D721Med (cell line): ENCODE data around the gene HNRNPUL1.

ENCODE experiments used
- DNase-seq: peaks from one replicate; pipeline ENCODE4 v3.0.0; 2011; ENCODE audit warnings: low spot score; ENCODE audit not compliant: insufficient read length
- FAIRE-seq: peaks from 2 replicates; lab custom pipeline; 2011; peaks lifted over from hg19 to GRCh38; lab: Jason Lieb, UNC
- TF ChIP-seq, protein P1 (sequence below): IDR thresholded peaks from 2 replicates; pipeline ENCODE4 v1.5.1; 2012; ENCODE audit warnings: mild to moderate bottlenecking, control low read depth; ENCODE audit not compliant: insufficient read depth; ENCODE audit errors: missing control alignments

HNRNPUL1 gene

DNA sequence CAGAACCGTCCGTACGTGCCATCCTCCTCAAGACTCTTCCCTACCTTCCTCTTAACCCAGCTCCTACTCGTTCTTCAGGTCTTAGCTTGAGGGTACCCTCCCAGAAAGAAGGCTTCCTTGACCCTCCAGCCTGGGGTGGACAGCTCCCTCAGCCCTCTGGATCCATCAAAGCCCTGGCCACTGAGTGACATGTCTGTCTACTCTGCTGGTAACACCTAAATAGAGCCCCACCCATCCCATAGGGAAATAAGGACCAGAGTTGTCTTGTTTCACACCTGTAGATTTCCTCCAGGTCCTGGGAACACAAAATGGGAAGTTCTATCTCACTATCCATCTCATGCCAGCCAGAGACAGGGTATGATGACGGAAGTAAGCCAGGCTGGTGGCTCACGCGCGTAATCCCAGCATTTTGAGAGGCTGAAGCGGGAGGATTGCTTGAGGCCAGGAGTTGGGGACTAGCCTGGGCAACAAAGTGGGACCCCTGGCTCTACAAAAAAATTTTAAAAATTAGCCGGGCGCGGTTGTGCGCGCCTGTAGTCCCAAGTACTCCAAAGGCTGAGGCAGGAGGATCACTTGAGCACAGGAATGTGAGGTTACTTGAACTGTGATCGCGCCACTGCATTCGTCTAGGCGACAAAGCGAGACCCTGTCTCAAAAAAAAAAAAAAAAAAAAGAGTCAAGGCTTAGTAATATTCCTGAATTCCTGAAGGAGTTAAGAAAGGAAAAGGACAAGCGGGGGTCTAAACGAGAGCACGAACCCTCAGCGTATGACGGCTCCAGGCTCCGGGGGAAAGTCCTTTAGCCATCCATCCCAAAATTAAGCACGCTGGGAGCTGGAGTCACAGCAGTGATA lies 45.2 kb downstream of the HNRNPUL1 start:
- FAIRE-seq (no peak), DNase-seq (no peak)
- TF ChIP-seq, protein P1, sequence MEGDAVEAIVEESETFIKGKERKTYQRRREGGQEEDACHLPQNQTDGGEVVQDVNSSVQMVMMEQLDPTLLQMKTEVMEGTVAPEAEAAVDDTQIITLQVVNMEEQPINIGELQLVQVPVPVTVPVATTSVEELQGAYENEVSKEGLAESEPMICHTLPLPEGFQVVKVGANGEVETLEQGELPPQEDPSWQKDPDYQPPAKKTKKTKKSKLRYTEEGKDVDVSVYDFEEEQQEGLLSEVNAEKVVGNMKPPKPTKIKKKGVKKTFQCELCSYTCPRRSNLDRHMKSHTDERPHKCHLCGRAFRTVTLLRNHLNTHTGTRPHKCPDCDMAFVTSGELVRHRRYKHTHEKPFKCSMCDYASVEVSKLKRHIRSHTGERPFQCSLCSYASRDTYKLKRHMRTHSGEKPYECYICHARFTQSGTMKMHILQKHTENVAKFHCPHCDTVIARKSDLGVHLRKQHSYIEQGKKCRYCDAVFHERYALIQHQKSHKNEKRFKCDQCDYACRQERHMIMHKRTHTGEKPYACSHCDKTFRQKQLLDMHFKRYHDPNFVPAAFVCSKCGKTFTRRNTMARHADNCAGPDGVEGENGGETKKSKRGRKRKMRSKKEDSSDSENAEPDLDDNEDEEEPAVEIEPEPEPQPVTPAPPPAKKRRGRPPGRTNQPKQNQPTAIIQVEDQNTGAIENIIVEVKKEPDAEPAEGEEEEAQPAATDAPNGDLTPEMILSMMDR: no peak

DNA sequence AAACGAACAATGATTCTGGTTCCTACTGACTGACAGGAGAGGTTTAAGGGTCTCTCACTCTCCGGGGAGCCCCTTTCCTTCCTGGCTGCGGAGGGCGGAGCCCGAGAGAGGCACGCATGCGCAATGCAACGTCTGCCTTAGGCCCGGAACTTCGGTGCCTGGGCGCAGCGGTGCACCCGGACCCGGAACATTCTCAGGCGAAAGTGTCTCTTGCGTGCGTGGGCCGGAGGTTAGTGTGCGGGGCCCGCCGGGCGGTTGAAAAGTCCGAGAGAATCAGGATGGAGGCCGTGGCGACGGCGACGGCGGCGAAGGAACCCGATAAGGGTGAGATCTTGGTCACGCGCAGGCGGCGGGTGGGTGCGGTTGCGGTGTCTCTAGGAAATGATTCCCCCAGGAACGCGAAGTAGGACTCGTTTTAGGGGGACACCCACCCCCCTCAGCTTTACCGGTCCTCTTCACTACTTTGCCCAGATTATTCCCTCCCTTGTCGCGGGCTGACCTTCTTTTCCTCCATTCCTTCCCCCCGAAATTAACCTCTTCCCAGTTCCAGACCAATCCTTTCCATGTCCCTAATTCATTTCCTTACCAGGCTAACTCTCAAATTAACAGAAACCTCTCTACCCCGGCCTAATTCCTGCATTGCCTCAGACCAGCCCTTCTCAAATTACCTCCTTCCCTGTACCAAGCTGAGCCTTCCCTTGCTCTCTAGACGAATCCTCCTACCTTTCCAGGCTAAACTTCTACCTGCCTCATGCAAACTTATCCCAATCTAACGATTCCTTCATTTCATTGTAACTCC lies 46.1 kb downstream of the HNRNPUL1 start, which contains the start of gene CCDC97:
Gene CCDC97, plus strand, starts transcription at position 140 of the 799 bp plus-strand sequence. Its CDS starts 139 bp downstream, at position 279.
- FAIRE-seq (no peak), DNase-seq (peak; percentile 79)
- TF ChIP-seq, protein P1: no peak

DNA sequence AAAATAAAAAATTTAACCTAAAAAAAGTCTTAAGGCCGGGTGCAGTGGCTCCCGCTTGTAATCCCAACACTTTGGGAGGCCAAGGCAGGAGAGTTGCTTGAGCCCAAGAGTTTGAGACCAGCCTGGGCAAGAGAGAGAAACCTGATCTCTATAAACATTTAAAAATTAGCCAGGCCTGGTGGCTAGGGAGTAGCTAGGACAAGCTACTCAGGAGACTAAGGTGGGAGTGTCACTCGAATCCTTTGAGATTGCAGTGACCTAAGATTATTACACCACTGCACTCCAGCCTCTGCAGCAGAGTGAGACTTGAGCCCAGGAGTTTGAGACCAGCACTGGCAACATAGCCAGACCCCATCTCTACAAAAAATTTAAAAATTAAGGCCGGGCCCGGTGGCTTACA lies 46.9 kb downstream of the HNRNPUL1 start:
- no peak for FAIRE-seq
- TF ChIP-seq, protein P1: no peak
- DNase-seq: no peak

DNA sequence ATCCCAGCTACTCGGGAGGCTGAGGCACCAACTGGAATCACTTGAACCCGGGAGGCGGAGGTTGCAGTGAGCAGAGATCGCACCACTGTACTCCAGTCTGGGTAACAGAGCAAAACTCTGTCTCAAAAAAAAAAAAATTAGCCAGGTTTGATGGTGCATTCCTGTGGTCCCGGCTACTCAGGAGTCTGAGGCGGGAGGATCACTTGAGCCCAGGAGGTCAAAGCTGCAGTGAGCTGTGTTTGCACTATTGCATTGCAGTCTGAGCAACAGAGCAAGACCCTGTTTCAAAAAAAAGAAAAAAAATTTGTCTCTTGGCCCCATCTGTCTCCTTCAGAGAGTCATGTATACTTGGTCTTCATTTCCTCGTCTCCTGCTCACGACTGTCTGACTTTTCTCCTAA lies 47.4 kb downstream of the HNRNPUL1 start:
- TF ChIP-seq, protein P1: no peak
- DNase-seq (no peak), FAIRE-seq (no peak)

DNA sequence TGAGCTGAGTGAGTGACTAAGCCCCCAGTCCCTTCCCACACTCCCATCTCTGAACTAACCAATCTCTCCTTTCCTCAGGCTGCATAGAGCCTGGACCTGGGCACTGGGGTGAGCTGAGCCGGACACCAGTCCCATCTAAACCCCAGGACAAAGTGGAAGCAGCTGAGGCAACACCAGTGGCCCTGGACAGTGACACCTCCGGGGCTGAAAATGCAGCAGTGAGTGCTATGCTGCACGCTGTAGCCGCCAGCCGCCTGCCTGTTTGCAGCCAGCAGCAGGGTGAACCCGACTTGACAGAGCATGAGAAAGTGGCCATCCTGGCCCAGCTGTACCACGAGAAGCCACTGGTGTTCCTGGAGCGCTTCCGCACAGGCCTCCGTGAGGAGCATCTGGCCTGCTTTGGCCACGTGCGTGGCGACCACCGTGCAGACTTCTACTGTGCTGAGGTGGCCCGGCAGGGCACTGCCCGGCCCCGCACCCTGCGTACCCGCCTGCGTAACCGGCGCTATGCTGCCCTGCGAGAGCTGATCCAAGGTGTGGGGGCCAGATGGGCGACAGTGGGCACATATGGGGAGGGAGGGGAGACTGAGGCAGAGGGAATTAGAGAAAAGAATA lies 52.2 kb downstream of the HNRNPUL1 start:
- FAIRE-seq (no peak), DNase-seq (no peak)
- TF ChIP-seq, protein P1: no peak

DNA sequence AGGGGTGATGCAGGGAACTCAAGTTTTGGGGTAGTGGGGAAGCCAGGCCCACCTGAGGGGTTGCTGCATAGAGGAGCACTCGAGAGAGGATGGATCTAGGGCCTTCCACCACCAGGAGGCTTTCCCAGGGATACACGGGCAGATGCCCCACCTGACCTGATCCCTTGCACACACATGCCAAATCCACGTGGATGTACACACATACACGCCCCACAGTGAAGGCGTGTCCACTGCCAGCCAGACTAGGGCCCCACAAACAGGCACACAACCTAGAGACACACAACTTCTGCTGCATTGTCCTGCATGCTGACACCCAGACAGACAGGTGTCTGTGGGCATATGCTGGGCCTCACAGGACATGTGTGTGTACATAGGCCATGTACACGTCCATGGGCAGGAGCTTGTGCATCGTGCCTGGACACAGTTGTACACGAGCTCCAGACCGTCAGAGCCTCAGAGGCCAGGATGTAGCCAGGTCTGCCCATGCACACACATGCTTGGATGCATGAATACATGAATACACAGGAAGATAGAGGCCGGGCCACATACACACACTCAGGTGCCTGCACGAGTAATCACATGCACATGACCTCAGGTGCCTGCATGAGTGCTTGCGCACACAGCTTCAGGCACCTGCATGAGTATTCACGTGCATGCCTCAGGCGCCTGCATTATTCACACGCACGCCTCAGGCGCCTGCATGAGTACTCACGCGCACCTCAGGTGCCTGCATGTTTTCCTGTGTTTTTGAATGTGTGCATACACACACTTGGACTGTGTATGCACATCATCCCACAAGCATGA lies 54.7 kb downstream of the HNRNPUL1 start:
- DNase-seq (no peak), FAIRE-seq (no peak)
- TF ChIP-seq, protein P1: no peak
